Cardiac fibroblast (primary cell): ENCODE data around the gene AGAP2.

ENCODE experiments used
- DNase-seq, 2 donors: peaks; one replicate each; pipeline versions ENCODE4 v3.0.0 to v3.0.0-alpha.2; 2010; ENCODE audit warnings: low read depth in 2 of 2
- H3K4me3 ChIP-seq, 2 donors: replicated peaks in 1 of 2; 1 replicate in 1 of 2; 2 replicates in 1 of 2; pipeline ENCODE4 v1.5.1; 2011; ENCODE audit warnings: low read depth in 2 of 2, low read length in 2 of 2, mild to moderate bottlenecking in 2 of 2, moderate library complexity in 1 of 2
- CTCF ChIP-seq: IDR thresholded peaks from one replicate; pipeline ENCODE4 v1.5.1; 2011; ENCODE audit warnings: low read depth, mild to moderate bottlenecking, low read length, inconsistent platforms

The AGAP2 gene

GRCh38 chr12:57736741-57737466, 1.6 kb downstream of the AGAP2 start:
- no peak overlapping the region for H3K4me3 ChIP-seq
- DNase-seq: no peak
- no peak for TF ChIP-seq CTCF

- DNase-seq: peak; percentile 30 to 33
- peak; percentile 36 for TF ChIP-seq CTCF
- peak overlapping the region in 1 of 2 donors; percentile 13 for H3K4me3 ChIP-seq
These were observed 2.4 kb downstream of the AGAP2 start for GRCh38 chr12:57735952-57736740.

- no peak overlapping the region for H3K4me3 ChIP-seq
- DNase-seq: no peak
- no peak for TF ChIP-seq CTCF
These were observed 3.2 kb downstream of the AGAP2 start for GRCh38 chr12:57735198-57735855.

GRCh38 chr12:57734591-57734990, 4.0 kb downstream of the AGAP2 start:
- no peak for DNase-seq
- H3K4me3 ChIP-seq: no peak overlapping the region
- no peak for TF ChIP-seq CTCF

GRCh38 chr12:57733928-57734327, 4.6 kb downstream of the AGAP2 start:
- H3K4me3 ChIP-seq: no peak overlapping the region
- no peak for DNase-seq
- no peak for TF ChIP-seq CTCF

- H3K4me3 ChIP-seq: no peak overlapping the region
- peak in 1 of 2 donors; percentile 28 for DNase-seq
- TF ChIP-seq CTCF: no peak
These were observed 5.6 kb downstream of the AGAP2 start for GRCh38 chr12:57732726-57733593.
